Neural progenitor cell (in vitro differentiated cells): ENCODE measurements around the gene VGLL3.

Source experiments
- EZH2 ChIP-seq: fragments of 200-600 bp; sonication (generic); IDR thresholded peaks from 2 replicates; pipeline ENCODE4 v1.6.1; 2017; ENCODE audit warnings: antibody characterized with exemption, mild to moderate bottlenecking, moderate library complexity
- EZH2phosphoT487 ChIP-seq: fragments of 200-600 bp; sonication (generic); IDR thresholded peaks from 2 replicates; pipeline ENCODE4 v1.6.1; 2017; ENCODE audit warnings: antibody characterized with exemption
- TF ChIP-seq, protein P1 (sequence below): fragments of 200-600 bp; sonication (generic); IDR thresholded peaks from 2 replicates; pipeline ENCODE4 v1.5.1; 2017; ENCODE audit warnings: antibody characterized with exemption, mild to moderate bottlenecking

DNA sequence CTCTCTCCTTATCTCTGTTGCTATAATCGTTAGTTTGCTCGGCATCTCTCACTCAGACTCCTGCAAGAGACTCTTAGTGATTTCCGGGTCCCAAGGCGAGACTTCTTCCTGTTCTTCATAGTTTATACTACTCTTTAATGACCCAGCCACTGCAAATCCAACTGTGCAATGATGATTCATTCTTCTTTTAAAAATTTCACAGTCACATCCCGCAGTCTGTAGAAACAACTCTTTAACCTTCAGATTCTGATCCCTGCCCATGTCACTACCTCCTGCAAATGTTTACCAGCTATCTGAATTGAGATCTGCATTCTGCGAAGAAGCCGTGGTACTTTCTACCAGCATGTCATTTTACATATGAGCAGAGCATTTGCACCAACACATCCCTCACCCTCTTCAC lies 2.8 kb upstream of the VGLL3 start:
- TF ChIP-seq, protein P1, sequence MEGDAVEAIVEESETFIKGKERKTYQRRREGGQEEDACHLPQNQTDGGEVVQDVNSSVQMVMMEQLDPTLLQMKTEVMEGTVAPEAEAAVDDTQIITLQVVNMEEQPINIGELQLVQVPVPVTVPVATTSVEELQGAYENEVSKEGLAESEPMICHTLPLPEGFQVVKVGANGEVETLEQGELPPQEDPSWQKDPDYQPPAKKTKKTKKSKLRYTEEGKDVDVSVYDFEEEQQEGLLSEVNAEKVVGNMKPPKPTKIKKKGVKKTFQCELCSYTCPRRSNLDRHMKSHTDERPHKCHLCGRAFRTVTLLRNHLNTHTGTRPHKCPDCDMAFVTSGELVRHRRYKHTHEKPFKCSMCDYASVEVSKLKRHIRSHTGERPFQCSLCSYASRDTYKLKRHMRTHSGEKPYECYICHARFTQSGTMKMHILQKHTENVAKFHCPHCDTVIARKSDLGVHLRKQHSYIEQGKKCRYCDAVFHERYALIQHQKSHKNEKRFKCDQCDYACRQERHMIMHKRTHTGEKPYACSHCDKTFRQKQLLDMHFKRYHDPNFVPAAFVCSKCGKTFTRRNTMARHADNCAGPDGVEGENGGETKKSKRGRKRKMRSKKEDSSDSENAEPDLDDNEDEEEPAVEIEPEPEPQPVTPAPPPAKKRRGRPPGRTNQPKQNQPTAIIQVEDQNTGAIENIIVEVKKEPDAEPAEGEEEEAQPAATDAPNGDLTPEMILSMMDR: no peak
- TF ChIP-seq EZH2phosphoT487 (no peak), EZH2 (no peak)
